GM18867 (cell line): ENCODE results near the gene COL6A2.

Experiments
- ATAC-seq: cut with Tn5 transposase; IDR thresholded peaks from one replicate; pipeline ENCODE4 v1.9.1; 2021; ENCODE audit warnings: mild to moderate bottlenecking, moderate library complexity; ENCODE audit not compliant: unreplicated experiment

The COL6A2 gene

DNA sequence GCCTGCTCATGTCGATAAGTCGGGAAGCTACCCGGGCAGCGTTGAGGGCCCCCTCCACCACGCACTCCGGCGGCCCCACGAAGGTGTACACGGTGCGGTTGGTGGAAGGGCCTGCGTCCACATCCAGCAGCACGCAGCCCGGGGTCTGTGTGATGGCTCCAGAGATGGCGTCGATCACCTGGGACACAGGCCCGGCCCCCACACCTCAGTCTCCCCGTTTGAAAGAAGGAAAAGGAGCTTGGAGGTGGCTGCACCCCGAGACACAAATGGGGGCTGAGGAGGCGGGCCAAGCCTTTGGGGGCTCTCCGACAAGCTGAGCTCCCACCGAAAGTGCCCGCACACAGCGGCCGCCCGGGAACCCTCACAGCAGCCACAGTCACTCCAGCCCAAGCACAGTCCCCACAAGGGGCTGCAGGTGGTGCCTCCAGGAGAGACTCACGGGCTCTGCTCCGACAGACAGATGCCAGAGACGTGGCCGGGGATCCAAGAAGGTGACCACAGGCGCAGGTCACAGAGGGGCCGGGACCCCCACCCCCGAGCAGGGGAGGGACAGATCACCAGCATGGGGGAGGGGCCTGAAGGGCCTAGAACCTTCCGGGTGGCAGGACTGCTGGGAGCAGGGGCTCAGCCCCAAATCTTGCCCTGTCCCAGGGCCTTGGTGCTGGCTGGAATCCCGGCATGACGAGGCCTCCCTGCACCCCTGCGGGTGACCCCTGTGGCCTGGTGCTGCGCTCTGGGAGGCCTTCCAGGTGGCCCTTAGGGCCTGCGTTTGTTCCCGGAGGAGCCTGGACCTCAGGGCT is 56.4 kb downstream of the COL6A2 start:
- ATAC-seq = no peak

DNA sequence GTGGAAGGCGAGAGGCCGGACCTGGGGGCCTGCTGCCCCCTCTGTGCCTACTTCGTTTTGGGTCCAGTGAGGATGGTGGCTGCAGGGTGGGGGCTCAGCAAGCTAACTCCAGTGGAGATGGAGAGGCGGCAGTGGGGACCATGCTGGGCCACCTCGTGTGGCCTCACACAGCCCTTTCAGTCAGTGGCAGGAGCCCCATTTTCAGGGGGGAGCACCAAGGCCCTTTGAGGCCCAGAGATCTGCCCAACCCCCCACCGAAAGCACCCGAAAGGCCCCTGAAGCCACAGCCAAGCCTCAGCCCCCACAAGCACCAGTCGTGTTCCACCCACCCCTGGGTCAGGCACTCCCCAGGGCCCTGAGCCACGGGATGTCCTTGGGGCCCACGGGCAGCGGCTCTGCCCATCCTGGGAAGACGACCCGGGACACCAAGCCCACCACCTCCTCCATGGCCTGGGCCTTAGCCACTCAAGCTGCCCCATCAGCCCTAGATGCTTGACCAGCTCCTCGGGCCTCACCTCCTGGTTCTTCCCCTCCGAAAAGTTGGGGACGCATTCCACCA is 57.1 kb downstream of the COL6A2 start:
- ATAC-seq = no peak

DNA sequence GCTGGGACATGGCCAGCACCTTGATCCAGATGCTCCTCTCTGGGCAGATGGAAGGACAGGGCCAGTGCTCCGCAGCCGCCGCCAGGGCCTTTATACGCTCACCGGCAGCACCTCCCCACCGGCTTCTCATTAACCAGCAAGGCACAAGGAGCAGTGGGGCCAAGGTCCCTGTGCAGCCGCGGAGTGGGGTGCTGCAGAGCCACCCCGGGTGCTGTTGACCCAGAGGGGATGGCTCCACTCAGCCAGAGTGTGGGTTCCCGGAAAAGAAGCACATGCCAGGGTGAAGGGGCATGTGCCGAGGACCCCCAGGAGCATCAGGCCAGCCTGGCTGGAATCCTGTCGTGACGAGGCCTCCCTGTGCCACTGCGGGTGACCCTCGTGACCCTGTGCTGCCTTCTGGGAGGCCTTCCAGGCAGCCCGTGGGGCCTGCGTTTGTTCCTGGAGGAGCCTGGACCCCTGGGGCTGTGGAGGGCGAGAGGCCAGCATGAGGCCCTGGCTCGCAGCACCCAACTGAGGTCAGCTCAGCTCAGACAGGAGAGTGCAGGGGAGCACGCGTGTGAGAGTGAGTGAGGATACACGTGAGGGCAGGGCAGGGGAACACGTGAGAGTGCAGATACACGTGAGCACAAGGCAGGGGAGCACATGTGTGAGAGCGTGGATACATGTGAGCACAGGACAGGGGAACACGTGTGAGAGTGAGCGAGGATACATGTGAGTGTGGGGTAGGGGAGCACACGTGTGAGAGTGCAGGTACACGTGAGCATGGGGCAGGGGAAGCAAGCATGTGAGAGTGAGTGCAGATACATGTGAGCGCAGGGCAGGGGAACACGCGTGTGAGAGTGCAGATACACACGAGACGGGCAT is 57.8 kb downstream of the COL6A2 start, which contains the start of gene FTCD:
FTCD (minus strand) TSS at position 66 of the 864 bp plus-strand sequence; CDS start at position 10, 56 bp downstream.
- no peak for ATAC-seq

DNA sequence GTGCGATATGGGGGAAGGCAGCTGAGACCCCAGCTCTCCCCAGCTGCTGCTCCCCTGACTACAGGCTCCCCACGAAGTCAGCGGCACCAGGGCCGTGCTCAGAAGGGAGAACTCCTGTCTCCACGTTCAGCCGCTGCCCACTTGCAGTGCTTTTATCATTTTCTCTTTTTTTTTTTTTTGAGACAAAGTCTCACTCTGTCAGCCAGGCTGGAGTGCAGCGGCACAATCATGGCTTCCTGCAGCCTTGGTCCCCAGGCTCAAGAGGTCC is 58.4 kb downstream of the COL6A2 start:
- ATAC-seq = no peak

DNA sequence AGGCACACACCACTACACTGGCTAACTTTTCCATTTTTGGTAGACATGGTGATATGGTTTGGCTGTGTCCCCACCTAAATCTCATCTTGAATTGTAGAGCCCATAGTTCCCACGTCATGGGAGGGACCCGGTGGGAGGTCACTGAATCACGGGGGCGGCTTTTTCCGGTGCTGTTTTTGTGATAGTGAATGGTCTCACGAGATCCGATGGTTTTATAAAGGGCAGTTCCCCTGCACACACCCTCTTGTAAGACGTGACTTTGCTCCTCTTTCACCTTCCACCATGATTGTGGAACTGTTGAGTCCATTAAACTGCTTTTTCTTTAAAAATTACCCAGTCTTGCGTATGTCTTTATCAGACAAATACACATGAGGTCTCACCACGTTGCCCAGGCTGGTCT is 58.8 kb downstream of the COL6A2 start:
- no peak for ATAC-seq

DNA sequence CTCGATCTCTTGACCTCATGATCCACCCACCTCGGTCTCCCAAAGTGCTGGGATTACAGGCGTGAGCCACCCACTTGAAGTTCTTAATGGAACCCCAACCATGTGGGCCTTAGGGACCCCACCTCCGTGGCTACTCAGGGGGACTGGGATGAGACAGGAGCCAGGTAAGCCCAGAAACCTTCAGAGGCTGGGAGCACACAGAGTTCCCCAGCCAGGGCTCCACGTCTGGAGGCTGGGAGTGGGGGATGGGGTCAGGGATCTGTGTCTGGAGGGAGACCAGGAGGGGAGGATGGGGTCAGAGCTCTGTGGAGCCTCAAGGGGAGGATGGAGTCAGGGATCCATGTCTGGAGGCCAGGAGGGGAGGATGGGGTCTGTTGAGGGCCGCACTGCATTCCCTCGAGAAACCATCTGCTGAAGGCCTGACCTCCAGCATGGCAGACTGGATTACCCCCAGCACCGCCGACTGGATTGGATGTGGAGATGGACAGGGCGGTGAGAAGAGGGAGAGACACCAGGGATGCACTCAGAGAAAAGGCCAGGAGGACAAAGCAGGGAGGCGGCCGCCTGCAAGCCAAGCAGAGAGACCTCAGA is 59.6 kb downstream of the COL6A2 start:
- ATAC-seq = no peak

DNA sequence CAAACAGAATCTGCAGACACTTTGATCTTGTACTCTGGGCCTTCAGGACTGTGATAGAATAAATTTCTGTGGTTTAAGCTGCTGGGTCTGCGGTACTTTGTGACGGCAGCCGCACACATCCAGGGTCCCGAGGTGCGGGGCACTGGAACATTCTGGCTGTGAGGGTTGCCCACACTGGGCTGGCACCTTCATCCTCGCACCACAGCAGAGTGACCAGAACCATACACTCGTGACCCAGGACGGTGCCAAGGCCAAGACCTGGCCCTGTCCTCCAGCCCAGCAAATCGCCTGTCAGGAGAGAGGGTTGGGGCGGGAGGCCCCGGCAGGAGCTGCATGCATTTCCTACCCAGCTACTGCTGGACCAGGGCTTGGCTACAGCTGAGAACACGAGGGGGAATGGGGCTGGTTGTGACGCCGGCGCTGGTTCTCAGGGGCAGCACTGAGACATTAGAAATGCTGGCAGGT is 60.1 kb downstream of the COL6A2 start:
- no peak for ATAC-seq

DNA sequence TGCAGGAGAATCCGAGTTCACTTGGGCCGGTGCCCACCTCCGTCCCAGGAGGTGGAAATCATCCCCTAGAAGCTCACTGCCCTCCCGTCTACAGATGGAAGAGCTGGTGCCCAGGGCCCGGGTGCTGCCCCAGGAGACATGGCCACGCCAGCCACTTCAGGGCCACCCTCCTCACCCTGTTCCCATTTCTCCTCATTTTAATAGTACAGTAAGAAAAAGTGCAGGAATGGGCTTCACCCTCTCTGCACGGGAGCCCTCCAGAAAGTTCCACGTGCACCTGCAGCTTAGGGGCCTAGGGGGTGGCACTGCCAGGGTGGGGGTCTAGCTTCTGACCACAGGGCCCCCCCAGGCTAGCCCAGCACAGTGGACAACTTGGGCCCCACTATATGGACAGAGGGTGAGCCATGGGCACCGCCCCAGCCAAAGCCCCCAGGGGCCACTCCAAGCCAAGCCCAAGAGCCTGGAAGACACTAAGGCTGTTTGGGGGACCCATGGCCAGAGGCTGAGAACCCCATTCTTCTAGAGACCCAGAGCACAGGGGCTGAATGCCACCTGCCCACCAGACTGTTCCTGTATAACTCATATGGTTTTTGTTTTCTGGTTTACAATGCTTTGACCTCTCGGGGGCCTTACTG is 60.9 kb downstream of the COL6A2 start:
- no peak for ATAC-seq

DNA sequence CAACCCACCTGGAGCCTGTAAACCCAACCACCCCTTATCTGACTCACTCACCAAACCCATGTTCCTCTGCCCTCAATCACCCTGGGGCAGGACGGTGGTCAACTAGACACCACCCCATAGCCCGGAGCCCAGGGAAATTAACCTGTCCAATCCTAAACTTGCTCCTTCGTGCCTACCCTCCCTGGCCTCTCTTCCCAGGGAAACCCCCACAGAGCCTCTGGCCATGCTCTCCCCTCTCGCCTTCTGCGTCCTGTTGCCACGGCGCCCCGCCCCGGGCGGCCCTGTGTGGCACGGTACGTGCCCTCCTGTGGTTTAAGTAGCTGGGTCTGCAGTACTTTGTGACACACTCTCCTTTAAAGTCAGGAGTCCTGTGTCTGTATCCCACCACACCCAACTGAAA is 61.5 kb downstream of the COL6A2 start:
- ATAC-seq = no peak

DNA sequence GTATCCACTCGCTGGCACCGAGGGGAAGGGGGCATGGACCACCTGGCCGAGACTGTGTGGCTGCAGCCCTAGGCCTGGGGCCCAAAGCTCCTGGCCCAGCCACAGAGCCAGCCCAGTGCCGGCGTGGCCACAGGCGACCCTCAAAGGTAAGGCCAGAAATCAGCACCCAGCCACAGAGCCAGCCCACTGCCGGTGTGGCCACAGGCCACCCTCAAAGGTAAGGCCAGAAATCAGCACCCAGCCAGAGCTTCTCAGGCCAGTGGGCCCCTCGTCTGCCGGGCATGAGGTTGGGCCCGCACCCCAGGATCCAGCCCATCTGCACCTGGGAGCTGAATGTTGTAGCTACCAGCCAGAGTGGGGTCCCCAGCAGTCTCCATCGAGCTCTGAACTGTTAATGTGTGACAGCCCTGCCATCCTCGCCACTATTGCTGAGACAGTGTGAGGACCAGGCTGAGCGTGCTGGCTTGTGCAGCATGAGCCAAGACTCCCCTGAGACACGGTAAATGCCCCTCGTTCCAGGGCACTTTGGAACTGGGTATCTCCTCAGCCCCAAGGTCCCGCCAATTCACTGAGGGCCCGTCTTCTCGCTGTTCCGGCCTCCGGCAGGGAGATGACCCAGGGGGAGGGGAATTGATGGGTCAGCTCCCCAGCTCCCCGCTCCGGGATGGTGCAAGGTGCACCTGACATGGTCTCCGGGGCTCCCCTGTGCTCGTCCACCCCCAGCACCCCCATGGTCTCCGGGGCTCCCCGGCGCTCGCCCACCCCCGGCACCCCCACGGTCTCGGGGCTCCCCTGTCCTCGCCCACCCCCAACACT is 62.1 kb downstream of the COL6A2 start:
- no peak for ATAC-seq

DNA sequence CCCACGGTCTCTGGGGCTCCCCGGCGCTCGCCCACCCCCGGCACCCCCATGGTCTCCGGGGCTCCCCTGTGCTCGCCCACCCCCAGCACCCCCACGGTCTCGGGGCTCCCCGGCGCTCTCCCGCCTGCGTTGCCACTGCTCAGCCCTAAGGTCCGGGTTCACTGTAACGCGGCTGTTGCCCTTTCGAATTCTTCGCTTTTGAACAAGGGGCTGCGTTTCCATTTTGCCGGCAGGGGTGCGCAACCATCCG is 62.7 kb downstream of the COL6A2 start:
- no peak for ATAC-seq

DNA sequence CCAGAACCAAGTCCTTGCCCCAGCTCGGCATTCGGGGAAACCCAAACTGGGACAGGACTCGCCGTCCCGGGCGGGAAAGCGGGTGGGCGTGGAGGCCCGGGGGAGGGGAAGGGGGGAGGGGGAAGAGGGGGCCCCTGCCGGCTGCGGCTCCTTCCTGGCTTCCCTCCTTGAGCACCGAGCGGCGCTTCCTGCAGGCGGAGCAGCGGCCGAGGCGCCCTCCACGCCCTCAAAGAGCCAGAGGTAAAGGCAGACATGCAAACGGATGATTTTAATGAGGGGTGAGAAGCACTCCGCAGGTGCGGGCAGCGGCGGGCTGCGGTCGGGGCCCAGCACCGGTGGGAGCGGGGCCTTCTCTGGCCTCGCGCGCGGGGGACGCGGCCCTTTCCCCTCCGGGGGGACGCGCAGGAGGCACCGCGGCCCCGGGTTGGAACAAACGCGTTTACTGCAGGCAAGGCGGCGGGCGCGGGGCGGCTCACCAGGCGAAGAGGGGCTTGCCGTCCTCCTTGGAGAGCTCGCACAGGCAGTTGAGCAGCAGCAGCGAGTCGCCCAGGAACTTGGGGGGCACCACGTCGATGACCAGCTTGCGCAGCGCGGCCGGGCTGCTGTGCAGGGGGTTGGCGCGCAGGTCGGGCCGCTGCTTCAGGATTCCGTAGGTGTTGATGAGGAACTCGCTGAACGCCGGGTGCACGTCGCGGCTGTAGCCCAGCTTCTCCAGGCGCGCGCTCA is 63.2 kb downstream of the COL6A2 start:
- ATAC-seq = no peak

DNA sequence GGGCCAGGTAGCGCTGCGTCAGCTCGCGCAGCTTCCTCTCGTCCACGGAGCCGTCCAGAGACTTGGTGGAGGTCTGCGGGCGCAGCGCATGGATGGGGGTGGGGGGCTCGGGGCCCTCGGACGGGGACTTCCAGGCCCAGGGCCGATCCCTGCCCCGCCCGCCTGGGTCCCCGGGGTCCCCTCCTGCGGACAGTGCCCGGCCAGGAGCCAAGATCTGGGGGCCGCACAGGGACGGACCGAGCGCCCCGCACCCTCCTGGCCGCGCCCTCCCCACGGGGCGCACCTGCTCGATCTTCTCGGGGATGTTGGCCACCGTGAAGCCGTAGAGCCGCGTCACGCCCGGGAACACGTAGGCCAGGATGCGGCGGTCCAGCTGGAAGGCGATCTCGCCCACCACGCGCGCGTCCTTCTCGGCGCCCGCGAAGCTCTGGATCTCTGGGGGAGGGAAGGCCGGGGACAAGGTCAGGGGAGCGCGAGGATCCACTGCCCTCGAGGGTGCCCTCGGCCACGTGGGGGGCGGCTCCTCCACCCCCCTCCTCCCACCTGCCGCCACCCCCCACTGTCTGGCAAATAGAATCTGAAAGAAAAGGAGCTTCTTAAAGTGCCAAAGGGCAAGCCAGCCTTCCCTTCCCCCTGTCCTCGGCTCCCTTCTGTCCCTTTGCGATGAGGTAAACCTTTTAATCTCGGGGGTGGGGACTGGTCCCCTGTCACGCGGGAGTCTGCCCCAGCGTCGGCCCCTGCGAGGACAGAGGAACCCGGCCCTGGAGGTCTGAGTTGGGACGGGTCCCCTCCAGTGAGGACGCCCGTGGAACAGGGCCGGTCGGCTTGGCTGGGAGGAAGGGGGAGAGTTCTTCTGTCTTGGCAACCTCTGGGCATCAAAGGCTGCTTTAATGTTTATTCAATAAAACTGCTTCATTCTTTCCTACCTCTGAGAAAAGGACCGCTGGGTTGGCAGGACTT is 64.0 kb downstream of the COL6A2 start:
- ATAC-seq = no peak

DNA sequence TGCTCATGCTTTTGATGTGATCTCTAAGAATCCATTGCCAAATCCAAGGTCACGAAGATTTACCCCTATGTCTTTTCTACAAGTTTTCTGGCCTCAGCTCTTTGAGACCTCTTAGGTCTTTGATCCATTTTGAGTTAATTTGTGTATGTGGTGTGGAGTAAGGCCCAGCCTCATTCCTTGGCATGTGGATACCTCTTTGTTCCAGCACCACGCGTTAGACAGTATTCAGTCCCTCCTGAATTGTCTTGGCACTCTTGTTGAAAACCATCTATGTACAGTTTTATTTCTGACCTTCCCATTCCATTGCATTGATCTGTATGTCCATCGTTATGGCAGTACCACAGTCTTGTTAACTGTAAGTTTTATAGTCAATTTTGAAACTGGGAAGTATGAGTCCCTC is 65.5 kb downstream of the COL6A2 start:
- no peak for ATAC-seq

DNA sequence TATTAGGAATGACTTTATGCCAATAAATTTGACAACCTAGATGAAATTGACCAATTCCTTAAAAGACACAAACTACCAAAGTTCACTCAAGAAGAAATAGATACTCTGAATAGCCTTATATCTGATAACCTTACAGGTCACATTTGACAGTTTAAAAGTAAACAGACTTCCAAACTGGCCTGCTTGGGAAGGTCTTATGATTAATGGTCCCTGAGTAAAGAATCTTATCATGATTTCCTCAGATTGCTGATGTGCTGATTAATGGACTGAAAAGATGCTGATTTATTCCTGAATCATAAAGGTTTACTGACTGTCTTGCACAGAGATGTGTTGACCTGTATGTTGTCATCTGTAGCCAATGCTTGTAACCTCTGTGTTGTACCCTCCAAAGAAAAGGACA is 67.2 kb downstream of the COL6A2 start:
- no peak for ATAC-seq

DNA sequence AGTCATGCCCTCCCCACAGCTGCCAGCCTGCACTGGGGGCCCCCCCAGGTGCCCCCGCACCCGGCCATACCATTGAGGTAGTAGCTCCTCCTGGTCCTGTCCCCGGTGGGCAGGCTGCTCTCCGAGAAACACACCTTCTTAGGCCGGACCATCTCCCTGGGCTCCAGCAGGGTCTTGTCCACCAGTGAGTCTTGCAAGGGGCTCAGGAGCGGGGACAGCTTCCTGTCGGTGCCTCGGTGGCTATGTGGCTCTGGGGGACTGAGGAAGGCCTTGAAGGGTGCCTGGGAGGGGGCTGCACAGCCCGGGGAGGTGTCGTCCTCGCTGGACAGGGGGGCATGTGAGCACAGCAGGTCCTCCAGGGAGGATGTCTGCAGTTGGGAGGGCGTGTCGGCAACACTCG is 70.3 kb downstream of the COL6A2 start:
- ATAC-seq = no peak

DNA sequence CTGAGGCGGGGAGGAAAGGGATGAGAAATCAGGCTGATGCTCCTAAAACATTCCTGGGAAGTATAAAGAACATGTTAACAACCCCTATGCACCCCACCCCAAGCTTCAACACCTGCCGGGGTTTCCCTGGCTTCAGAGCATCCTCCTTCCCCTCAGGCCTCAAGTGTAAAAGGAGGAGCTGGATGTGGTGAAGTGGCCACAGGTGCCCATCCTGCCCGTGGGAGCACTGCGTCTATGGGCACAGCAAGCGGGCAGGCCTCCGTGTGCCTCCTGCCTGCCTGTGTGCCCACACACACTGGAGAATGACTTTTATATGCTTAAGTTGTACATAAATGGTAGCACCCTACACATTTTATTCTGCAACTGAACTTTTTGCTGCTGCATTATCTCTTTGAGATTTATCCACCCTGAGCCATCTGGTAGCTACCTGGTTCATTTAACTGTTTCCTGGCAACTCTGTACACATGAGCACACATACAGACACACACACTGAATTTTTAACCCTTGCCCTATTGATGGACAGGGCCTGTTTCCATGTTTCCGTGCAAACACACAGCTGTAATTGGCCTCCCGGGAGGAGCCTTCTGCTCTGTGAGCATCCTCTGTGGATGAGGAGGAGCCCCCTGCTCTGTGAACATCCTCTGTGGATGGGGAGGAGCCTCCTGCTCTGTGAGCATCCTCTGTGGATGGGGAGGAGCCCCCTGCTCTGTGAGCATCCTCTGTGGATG is 70.9 kb downstream of the COL6A2 start:
- ATAC-seq = no peak
